GM12878 (cell line): ENCODE results near the gene PID1.

Experiments used
- ATF7 ChIP-seq: fragments of 450-650 bp; IDR thresholded peaks from 2 replicates; pipeline ENCODE4 v1.6.1; 2016; ENCODE audit warnings: low read depth, mild to moderate bottlenecking
- EGR1 ChIP-seq, 2 experiments: IDR thresholded peaks; 1 replicate in 1 of 2; 2 replicates in 1 of 2; pipeline ENCODE4 v1.6.1; 2011 to 2012; ENCODE audit warnings: low read depth in 2 of 2, low read length in 2 of 2, borderline replicate concordance in 1 of 2, mild to moderate bottlenecking in 1 of 2, moderate library complexity in 1 of 2
- EP300 ChIP-seq, 2 experiments: fragments of 150-350 bp in 1 of 2; IDR thresholded peaks; 2 replicates each; pipeline ENCODE4 v1.6.1; 2011 to 2012; ENCODE audit warnings: low read depth in 2 of 2, low read length in 2 of 2, borderline replicate concordance in 1 of 2, improper control_type of control experiment in 1 of 2, inconsistent platforms in 1 of 2; ENCODE audit not compliant: control insufficient read depth in 1 of 2
- EZH2 ChIP-seq: IDR thresholded peaks from 2 replicates; pipeline ENCODE4 v1.6.1; 2012; ENCODE audit warnings: low read depth, mild to moderate bottlenecking, control low read depth, inconsistent platforms, low read length, borderline replicate concordance; ENCODE audit not compliant: control insufficient read depth
- MXI1 ChIP-seq: fragments of 150-350 bp; IDR thresholded peaks from 2 replicates; pipeline ENCODE4 v1.6.1; 2011; ENCODE audit warnings: low read depth, mild to moderate bottlenecking, inconsistent platforms, low read length, improper control_type of control experiment
- POLR2A ChIP-seq: IDR thresholded peaks from 2 replicates; pipeline ENCODE4 v1.6.1; 2011; ENCODE audit warnings: low read depth, mild to moderate bottlenecking, low read length
- RBBP5 ChIP-seq: fragments of 200-600 bp; sonication (generic); conservative IDR thresholded peaks from 2 replicates; pipeline ENCODE4 v1.6.1; 2016
- ZNF384 ChIP-seq: IDR thresholded peaks from 2 replicates; pipeline ENCODE4 v1.6.1; 2012; ENCODE audit warnings: low read depth, mild to moderate bottlenecking, low read length, improper control_type of control experiment, borderline replicate concordance
- TF ChIP-seq, protein P1 (sequence below), 3 experiments: IDR thresholded peaks in 2 of 3; conservative IDR thresholded peaks in 1 of 3; 2 replicates each; pipeline ENCODE4 v1.5.1; 2011; ENCODE audit warnings: low read depth in 3 of 3, low read length in 3 of 3, mild to moderate bottlenecking in 3 of 3, control low read depth in 2 of 3, moderate library complexity in 2 of 3, inconsistent platforms in 1 of 3, mixed read lengths in 1 of 3; ENCODE audit not compliant: control insufficient read depth in 2 of 3, insufficient read depth in 1 of 3; ENCODE audit errors: extremely low read depth in 1 of 3
- TF ChIP-seq, protein P2 (sequence below): IDR thresholded peaks from 2 replicates; pipeline ENCODE4 v1.6.1; 2011; ENCODE audit warnings: mild to moderate bottlenecking, low read depth, low read length, moderate library complexity; ENCODE audit not compliant: insufficient replicate concordance
- TF ChIP-seq, protein P3 (sequence below): fragments of 450-650 bp; IDR thresholded peaks from 2 replicates; pipeline ENCODE4 v1.6.1; 2016; ENCODE audit warnings: mild to moderate bottlenecking

DNA sequence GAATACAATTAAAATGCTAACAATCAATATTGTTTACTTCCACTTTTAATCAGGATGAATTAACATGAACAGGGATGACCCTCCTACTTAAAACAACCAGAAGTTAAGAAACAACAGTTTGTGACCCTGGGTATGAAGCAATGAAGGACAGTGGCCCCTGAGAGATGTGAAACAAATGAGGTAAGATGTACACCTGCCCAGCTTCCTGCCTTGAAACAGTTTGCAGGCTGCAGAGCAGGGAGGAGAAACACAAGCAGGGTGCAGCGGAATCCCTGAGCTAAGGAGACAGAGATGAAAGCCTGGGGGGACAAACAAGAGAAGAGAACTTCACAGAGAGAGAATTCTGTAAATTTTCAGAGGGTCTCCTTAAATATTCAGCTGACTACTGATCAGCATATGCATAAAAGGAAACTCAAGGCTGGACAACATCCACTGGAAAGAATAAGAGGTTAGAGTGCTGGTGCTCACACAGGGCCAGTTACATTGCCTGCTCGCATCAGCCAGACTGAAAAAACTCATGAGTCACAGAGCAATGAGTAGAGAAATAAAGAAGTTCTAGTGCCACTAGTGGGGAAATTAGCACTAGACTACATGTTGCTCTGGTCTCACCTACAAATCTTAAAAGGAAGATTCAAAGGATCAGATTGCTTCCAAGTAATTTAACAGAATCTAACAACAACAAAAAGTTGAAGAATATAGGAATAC, 106.4 kb downstream of the PID1 start:
- no peak for TF ChIP-seq MXI1
- no peak for TF ChIP-seq RBBP5
- TF ChIP-seq, protein P1, sequence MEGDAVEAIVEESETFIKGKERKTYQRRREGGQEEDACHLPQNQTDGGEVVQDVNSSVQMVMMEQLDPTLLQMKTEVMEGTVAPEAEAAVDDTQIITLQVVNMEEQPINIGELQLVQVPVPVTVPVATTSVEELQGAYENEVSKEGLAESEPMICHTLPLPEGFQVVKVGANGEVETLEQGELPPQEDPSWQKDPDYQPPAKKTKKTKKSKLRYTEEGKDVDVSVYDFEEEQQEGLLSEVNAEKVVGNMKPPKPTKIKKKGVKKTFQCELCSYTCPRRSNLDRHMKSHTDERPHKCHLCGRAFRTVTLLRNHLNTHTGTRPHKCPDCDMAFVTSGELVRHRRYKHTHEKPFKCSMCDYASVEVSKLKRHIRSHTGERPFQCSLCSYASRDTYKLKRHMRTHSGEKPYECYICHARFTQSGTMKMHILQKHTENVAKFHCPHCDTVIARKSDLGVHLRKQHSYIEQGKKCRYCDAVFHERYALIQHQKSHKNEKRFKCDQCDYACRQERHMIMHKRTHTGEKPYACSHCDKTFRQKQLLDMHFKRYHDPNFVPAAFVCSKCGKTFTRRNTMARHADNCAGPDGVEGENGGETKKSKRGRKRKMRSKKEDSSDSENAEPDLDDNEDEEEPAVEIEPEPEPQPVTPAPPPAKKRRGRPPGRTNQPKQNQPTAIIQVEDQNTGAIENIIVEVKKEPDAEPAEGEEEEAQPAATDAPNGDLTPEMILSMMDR (IDR thresholded peaks at IDR 0.05 in 2 of 3, conservative IDR thresholded peaks at IDR 0.05 in 1 of 3; ENCODE audit: control insufficient read depth in 2 of 3, extremely low read depth in 1 of 3, insufficient read depth in 1 of 3, low read depth in 3 of 3, low read length in 3 of 3): no peak
- no peak for TF ChIP-seq EZH2
- TF ChIP-seq, protein P2, sequence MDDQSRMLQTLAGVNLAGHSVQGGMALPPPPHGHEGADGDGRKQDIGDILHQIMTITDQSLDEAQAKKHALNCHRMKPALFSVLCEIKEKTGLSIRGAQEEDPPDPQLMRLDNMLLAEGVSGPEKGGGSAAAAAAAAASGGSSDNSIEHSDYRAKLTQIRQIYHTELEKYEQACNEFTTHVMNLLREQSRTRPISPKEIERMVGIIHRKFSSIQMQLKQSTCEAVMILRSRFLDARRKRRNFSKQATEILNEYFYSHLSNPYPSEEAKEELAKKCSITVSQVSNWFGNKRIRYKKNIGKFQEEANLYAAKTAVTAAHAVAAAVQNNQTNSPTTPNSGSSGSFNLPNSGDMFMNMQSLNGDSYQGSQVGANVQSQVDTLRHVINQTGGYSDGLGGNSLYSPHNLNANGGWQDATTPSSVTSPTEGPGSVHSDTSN: no peak
- no peak for TF ChIP-seq ZNF384
- TF ChIP-seq, protein P3, sequence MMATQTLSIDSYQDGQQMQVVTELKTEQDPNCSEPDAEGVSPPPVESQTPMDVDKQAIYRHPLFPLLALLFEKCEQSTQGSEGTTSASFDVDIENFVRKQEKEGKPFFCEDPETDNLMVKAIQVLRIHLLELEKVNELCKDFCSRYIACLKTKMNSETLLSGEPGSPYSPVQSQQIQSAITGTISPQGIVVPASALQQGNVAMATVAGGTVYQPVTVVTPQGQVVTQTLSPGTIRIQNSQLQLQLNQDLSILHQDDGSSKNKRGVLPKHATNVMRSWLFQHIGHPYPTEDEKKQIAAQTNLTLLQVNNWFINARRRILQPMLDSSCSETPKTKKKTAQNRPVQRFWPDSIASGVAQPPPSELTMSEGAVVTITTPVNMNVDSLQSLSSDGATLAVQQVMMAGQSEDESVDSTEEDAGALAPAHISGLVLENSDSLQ: no peak
- TF ChIP-seq ATF7: no peak
- TF ChIP-seq EGR1 (IDR thresholded peaks at IDR 0.05; ENCODE audit: borderline replicate concordance in 1 of 2, low read depth in 2 of 2, low read length in 2 of 2): no peak
- no peak for TF ChIP-seq POLR2A
- TF ChIP-seq EP300 (IDR thresholded peaks at IDR 0.05; ENCODE audit: borderline replicate concordance in 1 of 2, control insufficient read depth in 1 of 2, low read depth in 2 of 2, low read length in 2 of 2): no peak
